ENCODE data around the gene ARHGAP6. TPM values are rescaled to one million over a fixed set of nuclear protein-coding genes. Genes with fewer than 3 reads are reported as not detected.

The ARHGAP6 gene
- total and polyA plus RNA-seq, 2 of the 13 experiments (the other 11 are each of a cell fraction or from before 2014, with no cell fraction given) = 0.11 TPM; not detected in 1

Small RNA genes within 50 kb of the gene (microRNA-seq; reads per million reads assigned to microRNA genes)
- not detected for gene MIR548AX

Small RNA genes within 50 kb of the gene (small RNA-seq; reads per million reads assigned to genes)
- gene MIR548AX (ENCODE audit: insufficient read depth in 2 of 3, insufficient read length in 3 of 3, low read depth in 2 of 3, low replicate concordance in 1 of 3) = 0 reads per million in 3 experiments
- gene RF00019 (ENCODE audit: insufficient read depth in 2 of 3, insufficient read length in 3 of 3, low read depth in 2 of 3, low replicate concordance in 1 of 3) = 0 reads per million in 3 experiments
- gene RF02271 (ENCODE audit: insufficient read depth in 2 of 3, insufficient read length in 3 of 3, low read depth in 2 of 3, low replicate concordance in 1 of 3) = 0 reads per million in 3 experiments

Other genes with a start within 250 kb of the ARHGAP6 start
- 7.6 and 9.8 TPM in 2 replicates for gene MSL3, start 92.3 kb upstream of the ARHGAP6 start, total RNA-seq (2016; rRNA removed; fragmentation: Illumina TruSeq; extraction: Trizol)
- 10.1 and 10.2 TPM in 2 replicates for gene MSL3, start 92.3 kb upstream of the ARHGAP6 start, polyA plus RNA-seq (2011; rRNA removed)

Data from HepG2 (cell line).